ENCODE measurements around the gene MYOM1.
A peak's percentile ranks its signal among the peaks of the same experiment; 100 is the strongest.
"Not testable (repeated sequence)": the region's sequence is repeated elsewhere in the genome, so short reads cannot be mapped to it uniquely, and the experiment has no call there.

The MYOM1 gene

DNA sequence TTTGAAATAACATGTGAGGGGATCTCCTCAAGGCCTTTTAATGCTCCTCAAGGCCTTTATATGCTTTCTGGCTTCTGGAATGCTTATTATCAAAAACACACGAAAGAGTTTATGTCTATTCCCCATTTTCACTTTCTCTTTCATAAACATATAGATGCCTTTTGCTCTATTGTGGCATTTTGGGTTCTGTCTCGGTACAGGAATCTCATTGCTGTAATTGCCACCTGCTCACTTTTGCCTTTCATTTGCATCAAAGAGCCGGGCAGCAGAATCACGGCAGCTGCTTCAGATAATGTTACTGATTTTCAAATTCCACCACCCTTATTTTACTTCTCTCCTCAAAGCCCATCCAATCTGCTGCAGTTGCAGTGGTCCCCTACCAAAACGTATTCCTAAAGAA, 152.0 kb downstream of the MYOM1 start:
- TF ChIP-seq CTCF (IDR thresholded peaks at IDR 0.05; ENCODE audit: insufficient read depth, low read length, poor library complexity, severe bottlenecking) = no peak
- no peak for DNase-seq (ENCODE audit: extremely low read depth, insufficient read length)
- H3K4me3 ChIP-seq (replicated peaks; ENCODE audit: low read depth, low read length) = no peak overlapping the region
- no peaks in the 10 kb centered on the region for H3K27me3 ChIP-seq (replicated peaks; ENCODE audit: control insufficient read depth, insufficient read depth, low read length)
- no peaks in the 10 kb centered on the region for H3K36me3 ChIP-seq (ENCODE audit: control insufficient read depth, insufficient read depth, low read length)

GRCh38 chr18:3067165-3067661, 152.6 kb downstream of the MYOM1 start:
- no peak for TF ChIP-seq CTCF (IDR thresholded peaks at IDR 0.05; ENCODE audit: insufficient read depth, low read length, poor library complexity, severe bottlenecking)
- Histone ChIP-seq H3K4me3 (replicated peaks; ENCODE audit: low read depth, low read length) (no peak overlapping the region), H3K36me3 (ENCODE audit: control insufficient read depth, insufficient read depth, low read length) (no peaks in the 10 kb centered on the region), H3K27me3 (replicated peaks; ENCODE audit: control insufficient read depth, insufficient read depth, low read length) (no peaks in the 10 kb centered on the region)
- no peak for DNase-seq (ENCODE audit: extremely low read depth, insufficient read length)

- TF ChIP-seq CTCF (IDR thresholded peaks at IDR 0.05; ENCODE audit: insufficient read depth, low read length, poor library complexity, severe bottlenecking) = no peak
- no peak for DNase-seq (ENCODE audit: extremely low read depth, insufficient read length)
- H3K27me3 ChIP-seq (replicated peaks; ENCODE audit: control insufficient read depth, insufficient read depth, low read length) = no peaks in the 10 kb centered on the region
- no peak overlapping the region for H3K4me3 ChIP-seq (replicated peaks; ENCODE audit: low read depth, low read length)
- H3K36me3 ChIP-seq (ENCODE audit: control insufficient read depth, insufficient read depth, low read length) = no peaks in the 10 kb centered on the region
These were observed 153.2 kb downstream of the MYOM1 start for GRCh38 chr18:3066341-3067110.

- not testable (repeated sequence) for H3K27me3 ChIP-seq (replicated peaks; ENCODE audit: control insufficient read depth, insufficient read depth, low read length); H3K4me3 ChIP-seq (replicated peaks; ENCODE audit: low read depth, low read length); H3K36me3 ChIP-seq (ENCODE audit: control insufficient read depth, insufficient read depth, low read length); DNase-seq (ENCODE audit: extremely low read depth, insufficient read length)
These were observed 156.0 kb downstream of the MYOM1 start for GRCh38 chr18:3063766-3064165.

DNA sequence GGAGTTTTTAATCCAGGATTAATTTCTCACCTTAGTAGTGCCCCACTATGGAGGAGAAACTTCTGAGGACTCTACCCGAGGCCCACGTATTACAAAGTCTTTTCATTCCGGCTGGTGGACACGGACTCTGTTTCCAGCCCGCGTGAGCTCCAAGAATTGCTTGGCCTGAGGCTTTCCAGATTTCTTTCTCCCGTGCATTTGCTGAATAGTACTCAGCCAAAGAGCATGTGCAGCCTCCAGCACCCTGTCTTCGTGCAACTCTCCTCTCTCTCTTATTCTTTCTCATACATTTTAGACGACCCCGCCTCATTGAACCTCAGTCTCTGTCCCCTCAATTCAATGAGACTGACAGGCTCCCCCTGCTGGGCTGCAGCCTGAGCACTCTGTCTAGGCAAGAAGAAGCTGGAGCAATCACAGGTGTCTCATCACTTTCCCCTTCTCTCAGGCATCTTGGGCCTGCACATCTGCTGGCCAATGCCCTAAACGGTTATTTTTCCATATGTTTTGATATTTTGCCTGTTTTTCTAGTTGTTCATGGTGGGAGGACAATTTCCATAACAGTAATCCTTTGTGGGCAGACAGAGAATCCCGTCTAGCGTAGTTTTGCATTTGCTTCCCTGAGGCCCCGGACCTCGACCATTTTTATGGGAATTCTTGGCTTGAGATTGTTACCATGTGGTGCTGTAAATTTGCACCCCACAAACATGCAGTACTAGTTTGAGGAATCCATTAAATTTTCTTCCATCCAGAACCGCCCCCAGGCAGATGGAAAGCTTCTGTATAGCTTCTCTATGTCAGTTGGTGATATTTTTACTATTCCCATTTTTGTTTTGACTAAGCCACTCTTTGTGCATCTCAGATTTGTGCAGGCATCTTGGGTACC, 156.7 kb downstream of the MYOM1 start:
- H3K27me3 ChIP-seq (replicated peaks; ENCODE audit: control insufficient read depth, insufficient read depth, low read length) = no peaks in the 10 kb centered on the region
- TF ChIP-seq CTCF (IDR thresholded peaks at IDR 0.05; ENCODE audit: insufficient read depth, low read length, poor library complexity, severe bottlenecking) = peak; percentile 89
- DNase-seq (ENCODE audit: extremely low read depth, insufficient read length) = no peak
- no peaks in the 10 kb centered on the region for H3K36me3 ChIP-seq (ENCODE audit: control insufficient read depth, insufficient read depth, low read length)
- no peak overlapping the region for H3K4me3 ChIP-seq (replicated peaks; ENCODE audit: low read depth, low read length)
